NCI-H1048 (cell line): ENCODE measurements around the gene RPRD2.
"Not testable (repeated sequence)": the region's sequence is repeated elsewhere in the genome, so short reads cannot be mapped to it uniquely, and the experiment has no call there.

Experiments
- DNase-seq: peaks from one replicate; lab custom pipeline; 2025; lab: John Stamatoyannopoulos, UW

RPRD2 gene

DNA sequence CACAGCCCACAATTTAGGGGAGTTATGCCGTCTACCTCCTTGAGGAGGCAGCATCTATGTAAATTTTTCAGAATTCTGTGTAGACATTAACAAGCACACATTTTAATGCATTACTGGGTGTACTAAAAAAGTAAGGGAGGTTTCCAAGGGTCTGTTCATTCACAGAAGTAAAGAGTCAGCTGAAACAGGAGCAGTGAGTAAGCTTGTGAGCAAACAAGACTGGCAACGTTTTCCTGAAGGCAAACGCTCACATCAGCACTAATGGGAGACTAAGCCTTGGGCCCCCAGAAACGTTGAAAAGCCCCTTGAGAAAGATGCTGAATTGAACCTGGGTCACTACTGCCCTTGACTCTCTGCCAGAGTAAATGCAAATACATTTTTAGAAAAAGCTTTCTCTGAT lies 25.7 kb downstream of the RPRD2 start:
- no peak for DNase-seq

DNA sequence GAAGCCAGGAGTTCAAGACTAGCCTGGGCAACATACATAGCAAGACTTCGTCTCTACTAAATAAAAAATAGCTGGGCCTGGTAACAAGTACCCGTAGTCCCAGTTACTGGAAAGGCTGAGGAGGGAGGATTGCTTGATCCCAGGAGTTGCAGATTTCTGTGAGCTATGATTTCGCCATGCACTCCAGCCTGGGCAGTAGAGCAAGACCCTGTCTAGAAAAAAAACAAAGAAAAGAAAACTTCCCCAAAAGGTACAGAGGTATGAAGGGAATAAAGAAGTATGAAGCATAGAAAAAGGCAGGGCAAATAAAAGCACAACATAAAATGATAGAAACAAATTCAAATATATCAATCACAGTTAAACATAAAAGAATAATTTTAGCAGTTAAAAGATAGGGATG lies 28.7 kb downstream of the RPRD2 start:
- no peak for DNase-seq

DNA sequence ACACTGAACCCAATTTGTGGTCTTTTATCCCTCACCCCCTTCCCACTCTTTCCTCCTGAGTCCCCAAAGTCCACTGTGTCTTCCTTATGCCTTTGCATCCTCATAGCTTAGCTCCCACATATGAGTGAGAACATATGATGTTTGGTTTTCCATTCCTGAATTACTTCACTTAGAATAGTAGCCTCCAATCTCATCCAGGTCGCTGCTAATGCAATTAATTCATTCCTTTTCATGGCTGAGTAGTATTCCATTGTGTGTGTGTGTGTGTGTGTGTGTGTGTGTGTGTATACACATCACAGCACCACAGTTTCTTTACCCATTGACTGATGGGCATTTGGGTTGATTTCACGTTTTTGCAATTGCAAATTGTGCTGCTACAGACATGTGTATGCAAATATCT lies 31.2 kb downstream of the RPRD2 start:
- DNase-seq = not testable (repeated sequence)

DNA sequence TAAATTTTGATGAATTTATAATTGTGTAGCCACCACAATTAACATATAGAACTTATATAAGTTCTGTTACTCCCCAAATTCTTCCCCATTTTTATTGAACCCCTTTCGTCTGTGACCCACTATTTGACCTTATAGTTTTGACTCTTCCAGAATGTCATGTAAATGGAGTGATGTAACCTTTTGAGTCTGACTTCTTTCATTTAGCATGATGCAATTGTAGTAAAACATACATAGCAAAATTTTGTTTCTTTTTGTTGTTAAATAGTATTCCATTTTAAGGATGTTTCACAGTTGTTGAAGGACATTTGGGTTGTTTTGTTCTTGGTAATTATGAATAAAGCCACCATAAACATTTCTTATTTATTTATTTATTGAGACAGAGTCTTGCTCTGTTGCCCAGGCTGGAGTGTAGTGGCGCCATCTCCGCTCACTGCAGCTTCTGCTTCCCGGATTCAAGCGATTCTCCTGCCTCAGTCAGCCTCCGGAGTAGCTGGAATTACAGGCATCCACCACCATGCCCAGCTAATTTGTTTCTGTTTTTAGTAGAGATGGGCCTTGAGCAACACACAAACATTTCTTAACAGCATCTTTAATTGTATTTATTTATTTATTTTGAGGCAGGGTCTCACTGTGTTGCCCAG lies 33.6 kb downstream of the RPRD2 start:
- DNase-seq = no peak

DNA sequence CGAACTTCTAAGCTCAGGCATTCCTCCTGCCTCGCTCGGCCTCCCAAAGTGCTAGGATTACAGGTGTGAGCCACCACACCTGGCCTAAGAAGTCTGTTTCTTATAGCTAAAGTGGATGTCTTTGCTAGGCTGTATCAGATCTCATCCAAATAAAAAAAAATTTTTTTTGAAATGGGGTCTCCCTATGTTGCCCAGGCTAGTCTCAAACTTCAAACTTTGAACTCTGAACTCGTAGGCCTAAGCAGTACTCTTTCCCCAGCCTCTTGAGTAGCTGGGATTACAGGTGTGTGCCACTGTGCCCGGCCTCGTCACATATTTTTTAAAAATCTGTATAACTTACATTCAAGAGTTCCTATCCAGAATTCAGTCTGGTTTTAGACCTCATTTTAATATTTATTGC lies 40.5 kb downstream of the RPRD2 start:
- DNase-seq = no peak

DNA sequence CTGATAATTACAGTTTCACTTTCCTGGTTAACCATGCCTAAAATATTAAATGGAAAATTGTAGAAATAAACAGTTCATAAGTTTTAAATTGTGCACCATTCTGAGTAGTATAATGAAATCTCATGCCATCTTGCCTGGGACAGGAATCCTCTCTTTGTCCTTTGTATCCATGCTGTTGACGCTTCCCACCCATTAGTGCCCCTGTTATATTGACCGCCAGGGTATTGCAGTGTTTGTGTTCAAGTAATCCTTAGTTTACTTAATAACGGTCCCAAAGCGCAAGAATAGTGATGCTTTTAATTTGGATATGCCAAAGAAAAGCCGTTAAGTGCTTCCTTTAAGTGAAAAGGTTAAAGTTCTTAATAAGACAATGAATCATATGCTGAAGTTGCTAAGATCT lies 41.7 kb downstream of the RPRD2 start:
- DNase-seq = no peak

DNA sequence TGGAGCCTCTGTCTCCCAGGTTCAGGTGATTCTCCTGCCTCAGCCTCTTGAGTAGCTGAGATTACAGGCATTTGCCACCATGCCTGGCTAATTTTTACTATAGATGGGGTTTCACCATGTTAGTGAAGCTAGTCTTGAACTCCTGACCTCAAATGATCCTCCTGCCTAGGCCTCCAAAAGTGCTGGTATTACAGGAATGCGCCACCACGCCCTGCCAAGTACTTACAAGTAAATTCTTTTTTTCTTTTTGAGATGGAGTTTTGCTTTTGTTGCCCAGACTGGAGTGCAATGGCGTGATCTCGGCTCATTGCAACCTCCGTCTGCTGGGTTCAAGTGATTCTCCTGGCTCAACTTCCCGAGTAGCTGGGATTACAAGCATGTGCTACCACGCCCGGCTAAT lies 42.5 kb downstream of the RPRD2 start:
- DNase-seq = no peak

DNA sequence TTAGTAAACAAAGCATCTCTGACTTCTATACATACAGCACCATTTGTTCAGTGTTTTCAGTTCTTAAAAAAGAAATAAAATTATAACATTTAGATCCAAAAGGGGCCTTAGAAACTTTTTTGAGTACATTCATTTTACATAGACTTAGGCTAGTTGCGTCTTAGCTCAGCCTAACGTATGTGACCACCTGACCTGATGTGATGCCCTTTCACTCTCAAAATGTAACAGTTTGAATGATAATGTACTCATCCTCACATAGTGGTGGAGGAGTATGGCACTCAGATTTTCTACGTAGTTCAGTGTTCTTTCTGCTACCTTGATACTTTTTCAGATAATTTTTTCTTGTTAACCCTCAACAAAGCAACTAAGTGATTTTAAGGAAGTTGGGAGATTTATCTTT lies 43.4 kb downstream of the RPRD2 start:
- DNase-seq = no peak

DNA sequence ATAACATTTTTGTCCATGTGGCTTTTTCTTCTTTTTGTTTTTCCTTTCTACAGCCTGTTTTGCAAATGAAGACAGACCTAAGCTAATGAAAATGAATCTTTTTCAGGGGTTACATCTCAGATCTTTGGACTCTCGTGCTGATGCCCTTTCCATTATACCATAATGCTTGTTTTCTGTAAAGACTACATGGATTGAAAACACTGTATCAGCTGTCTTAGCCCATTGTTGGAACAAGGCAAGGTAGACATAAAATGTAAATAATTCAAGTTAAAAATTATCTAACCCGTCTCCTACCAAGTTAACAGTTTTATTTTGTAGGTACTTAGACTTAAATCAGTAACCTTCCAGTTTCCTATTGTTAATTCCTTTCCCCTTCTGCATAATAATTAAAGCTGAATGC lies 44.9 kb downstream of the RPRD2 start:
- DNase-seq = no peak

DNA sequence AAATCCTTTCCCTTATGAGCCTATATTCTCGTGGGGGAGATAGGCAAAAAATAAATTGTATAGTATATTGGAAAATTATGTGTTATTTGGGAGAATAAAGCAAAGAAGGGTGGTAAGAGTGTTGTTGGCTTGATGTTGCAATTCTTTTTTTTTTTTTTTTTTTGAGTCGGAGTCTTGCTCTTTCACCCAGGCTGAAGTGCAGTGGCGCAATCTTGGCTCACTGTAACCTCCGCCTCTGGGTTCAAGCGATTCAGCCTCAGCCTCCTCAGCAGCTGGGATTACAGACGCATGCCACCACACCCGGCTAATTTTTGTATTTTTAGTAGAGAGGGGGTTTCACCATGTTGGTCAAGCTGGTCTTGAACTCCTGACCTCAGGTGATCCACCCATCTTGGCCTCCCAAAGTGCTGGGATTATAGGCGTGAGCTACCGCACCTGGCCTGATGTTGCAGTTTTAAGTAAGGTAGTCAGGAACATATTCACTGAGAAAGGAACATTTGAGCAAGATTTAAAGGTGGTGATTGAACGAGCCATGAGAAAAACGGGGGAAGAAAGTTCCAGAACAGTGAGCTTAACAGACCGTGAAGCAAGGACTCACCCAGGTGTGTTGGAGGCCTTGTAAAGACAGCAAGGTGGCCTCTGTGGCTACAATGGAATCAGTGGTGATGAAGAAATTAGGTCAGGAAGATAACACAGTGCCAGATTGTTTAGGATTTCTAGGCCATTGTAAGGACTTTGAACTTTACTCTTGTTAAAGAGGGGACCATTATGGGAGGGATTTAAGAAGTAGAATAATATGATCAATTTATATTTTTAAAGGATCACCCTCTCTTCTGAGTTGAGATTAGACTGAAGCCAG lies 45.8 kb downstream of the RPRD2 start:
- no peak for DNase-seq

DNA sequence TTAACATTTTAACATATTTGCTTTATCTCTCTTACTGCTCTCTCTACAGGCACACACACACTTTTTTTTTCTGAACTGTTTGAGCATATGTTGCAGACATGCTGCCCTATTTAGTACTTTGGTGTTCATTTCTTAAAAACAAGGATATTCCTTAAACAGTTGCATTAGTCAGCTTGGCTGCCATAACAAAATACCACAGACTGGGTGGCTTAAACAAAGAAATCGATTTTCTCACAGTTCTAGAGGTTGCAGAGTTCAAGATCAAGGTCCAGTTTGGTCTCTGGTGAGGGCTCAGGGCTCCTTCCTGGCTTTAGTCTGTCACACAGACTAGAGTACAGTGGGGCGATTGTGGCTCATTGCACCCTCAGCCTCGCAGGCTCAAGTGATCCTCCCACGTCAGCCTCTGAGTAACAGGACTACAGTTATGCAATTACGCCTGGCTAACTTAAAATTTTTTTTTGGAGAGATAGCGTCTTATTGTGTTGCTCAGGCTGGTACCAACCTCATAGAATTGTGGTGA lies 46.7 kb downstream of the RPRD2 start:
- no peak for DNase-seq

DNA sequence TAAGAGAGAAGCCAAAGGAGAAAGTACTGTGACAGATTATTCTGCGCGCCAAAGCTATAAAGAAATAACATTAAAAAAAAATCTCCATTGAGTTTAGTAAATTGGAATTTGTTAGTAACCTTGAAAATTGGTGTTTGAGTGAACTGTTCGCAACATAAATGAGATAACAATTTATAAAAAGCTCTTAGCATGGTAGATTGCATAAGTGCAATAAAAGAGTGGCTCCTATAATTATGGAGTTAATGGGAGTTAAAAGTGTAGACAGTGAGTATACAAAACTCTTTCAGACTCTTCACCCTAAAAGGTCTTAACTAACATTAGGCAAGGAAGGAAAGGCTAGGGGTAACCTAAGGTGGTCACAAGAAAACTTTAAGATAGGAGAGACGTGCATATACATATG lies 50.6 kb downstream of the RPRD2 start:
- DNase-seq = no peak

DNA sequence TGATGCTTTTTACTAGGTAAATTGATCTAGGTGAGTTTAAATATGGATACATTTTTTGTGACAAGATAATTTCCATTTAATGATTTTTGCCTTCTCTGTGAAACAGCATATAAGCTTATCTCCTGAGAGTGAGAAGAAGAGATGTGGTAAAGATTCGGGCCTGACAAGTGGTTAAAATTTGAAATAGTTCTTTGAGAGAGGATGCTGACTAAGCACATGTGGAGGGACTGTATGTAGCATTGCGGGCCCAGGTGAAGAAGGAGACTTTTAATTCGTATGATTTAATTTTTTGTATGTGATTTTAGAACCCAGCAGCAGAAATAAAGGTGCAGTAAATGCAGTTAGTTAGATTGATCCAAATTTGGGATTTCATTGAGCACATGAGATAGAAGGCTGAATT lies 51.9 kb downstream of the RPRD2 start:
- DNase-seq = no peak

DNA sequence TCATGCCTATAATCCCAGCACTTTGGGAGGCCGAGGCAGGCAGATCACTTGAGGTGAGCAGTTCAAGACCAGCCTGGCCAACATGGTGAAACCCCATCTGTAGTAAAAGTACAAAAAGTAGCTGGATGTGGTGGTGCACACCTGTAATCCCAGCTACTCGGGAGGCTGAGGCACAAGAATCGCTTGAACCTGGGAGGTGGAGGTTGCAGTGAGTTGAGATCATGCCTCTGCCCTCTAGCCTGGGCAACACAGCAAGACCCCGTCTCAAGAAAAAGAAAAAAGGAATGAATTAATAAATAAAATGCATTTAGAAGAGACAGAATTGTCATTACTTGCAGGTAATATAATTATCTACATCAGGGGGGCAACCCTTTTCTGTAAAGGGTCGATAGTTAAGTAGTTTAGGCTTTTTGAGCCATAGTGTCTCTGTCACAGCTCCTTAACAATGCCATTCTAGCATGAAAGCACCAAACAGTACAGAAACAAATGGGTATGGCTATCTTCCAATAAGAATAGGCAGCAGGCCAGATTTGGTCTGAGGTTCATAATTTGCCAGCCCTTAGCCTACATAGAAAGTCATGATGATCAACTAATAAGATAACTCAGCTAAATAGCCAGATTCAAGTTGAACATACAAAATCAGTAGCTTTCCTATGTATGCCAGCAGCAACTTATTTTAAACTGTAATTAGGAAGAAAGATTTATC lies 56.8 kb downstream of the RPRD2 start:
- no peak for DNase-seq

DNA sequence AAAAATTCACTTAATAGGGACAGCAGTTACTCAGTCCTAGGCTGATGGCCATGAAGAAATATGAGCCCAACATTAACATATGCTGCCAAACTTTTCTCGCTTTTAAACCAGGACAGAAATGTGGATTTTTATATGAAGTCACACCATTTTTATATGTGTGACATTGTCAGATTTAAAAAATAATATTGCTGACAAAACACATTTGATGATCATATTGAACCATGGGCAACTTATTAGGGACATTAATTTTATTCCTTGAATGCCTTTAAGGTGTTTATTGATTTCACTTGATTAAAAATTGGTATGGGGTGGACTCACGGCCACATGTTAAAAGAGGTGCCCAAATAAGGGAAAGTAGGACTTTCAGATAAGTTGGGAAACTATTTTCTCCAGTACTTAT lies 58.6 kb downstream of the RPRD2 start:
- DNase-seq = no peak

DNA sequence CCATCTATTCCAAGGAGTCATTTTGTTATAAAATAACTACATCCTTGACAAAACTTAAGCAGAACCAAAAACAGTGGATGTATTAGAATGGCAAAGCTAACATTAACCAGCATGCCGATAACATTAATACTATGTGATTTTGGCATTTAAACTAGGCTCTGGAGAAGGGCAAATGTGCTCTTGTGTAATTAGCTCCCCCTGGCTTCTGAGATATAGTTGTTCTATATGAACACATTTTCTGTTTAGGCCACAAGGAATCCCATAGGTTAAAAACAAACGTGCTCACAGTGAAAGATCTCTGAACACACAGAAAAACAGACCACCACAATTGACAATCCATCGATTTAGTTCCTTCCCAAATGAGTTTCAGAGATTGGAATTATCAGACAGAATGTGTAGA lies 65.9 kb downstream of the RPRD2 start:
- no peak for DNase-seq

DNA sequence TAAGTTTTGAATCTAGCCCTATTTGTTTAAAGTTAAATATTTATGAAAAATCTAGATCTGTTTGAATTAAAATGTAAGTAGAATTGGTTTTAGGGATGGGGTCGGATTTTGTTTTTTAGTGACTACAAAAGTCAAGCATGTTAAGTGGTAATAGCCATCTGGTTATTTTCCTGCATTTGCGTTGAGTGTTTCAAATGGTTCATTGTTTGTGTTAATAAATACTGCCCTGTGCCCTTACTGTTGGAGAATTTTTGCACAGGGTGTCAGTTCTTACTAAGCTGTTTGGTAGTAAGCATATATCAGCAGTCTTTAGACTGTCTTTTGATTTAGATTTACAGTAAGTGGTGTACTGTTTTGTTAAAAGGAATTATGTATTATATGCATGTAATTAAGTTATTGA lies 77.2 kb downstream of the RPRD2 start:
- no peak for DNase-seq

DNA sequence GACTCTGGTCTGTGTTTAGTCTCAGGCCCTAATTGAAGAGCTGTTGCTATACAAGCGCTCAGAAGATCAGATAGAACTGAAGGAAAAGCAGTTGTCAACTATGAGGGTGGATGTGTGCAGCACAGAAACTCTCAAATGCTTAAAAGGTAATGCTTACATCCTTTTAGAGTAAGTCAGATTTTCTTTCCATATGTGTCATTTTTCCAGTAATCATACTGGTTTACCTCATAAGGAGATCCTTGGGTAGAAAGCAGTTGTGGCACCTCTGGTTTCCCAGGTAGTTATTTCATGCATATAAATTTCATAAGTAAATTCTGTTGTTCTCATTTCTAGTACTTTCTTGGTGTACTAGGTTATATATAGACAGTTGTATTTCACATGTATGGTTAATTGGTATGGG lies 80.3 kb downstream of the RPRD2 start:
- DNase-seq = no peak

DNA sequence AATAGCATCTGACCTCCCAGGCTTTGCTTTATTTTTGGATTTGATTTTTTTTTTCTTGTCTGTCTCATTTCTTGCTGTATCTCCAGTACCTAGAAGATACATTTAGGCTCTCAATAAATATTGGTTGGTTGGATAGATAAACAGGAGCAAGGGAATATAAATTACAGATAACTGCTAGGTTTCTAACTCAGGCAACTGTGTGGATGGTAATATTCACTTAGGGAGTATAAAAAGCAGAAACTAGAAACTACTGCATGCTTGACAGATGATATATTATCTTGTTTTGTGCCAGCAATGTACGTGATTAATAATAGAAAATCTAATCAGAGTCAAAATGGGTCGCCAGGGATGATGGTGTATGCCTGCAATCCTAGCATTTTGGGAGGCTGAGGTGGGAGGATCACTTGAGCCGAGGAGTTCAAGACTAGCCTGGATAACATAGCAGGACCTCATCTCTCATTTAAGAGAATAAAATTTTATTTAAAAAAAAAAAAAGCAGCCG lies 92.2 kb downstream of the RPRD2 start:
- no peak for DNase-seq

DNA sequence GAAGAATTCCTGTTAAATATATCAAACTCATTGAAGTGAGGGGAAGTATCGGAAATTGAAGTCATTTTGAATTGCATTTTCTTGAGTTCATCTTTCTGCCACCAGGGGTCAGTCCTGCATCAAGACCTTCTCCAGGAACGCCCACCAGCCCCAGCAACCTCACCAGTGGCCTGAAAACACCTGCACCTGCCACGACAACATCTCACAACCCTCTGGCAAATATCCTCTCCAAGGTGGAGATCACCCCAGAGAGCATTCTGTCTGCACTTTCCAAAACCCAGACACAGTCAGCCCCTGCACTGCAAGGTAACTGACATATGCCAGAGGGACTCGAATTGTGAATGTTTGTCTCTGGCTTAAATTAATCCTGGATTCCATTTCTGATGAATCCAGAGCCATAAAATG lies 100.5 kb downstream of the RPRD2 start:
- DNase-seq = no peak

DNA sequence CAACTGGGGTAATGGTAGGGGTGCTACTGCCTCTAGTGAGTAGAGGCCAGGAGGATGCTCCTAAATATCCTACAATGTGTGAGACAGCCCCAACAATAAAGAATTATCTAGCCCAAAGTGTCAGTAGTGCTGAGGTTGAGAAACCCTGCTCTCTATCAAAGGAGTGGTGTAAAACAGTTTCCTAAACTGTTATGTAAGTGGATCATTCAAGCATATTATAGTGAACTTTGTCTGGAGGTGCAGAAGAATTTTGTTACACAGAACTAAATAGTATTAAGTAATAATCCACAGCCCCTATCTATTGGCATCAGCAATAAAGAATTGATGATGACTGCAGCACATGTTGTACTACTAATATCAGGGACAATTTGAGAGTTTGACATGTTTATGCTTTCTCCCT lies 103.0 kb downstream of the RPRD2 start:
- DNase-seq = no peak

DNA sequence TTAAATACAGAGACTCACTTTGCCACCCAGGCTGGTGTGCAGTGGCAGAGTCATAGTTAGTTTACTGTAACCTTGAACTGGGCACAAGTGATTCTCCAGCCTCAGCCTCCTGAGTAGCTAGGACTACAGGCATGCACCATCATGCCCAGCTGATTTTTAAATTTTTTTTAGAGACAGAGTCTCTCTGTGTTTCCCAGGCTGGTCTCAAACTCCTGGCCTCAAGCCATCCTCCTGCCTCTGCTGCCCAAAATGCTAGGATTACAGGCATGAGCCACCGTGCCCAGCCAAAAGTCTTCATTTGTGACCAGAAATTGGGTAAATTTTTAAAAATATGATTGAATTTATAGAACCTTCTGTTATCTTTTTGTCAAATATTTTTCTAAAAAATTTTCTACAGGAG lies 105.3 kb downstream of the RPRD2 start:
- no peak for DNase-seq
